HG03196 (cell line): ENCODE results near the gene RNF157.
A peak's percentile ranks its signal among the peaks of the same experiment; 100 is the strongest.

ENCODE experiments used
- ATAC-seq: cut with Tn5 transposase; IDR thresholded peaks from one replicate; pipeline ENCODE4 v1.9.1; 2021; ENCODE audit not compliant: unreplicated experiment

Gene RNF157

DNA sequence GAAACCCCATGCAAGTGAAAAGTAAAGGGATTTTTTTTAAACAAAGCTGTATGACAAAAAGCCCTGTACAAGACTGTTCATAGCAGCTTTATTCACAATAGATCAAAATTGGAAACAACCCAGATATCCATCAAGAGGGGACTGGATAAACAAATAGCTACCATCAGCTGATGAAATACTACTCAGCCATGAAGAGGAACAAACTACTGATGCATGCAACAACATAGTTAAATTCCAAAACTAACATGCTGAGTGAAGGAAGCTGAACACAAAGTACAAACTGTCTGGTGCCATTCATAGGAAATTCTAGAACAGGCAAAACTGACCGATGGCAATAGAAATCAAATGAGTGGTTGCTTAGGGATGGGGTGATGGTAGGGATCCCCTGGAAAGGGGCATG, 114.4 kb downstream of the RNF157 start:
- no peak for ATAC-seq

DNA sequence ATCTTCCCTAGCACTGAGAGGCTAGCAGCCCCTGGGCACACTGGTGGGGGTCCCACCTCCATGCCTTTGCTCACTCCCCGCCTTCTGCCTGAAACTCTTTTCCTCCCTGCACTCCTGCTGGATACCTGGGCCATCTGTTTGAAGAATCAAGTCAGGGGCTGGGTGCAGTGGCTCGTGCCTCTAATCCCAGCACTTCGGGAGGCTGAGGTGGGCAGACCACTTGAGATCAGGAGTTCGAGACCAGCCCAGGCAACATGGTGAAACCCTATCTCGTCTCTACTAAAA, 115.0 kb downstream of the RNF157 start:
- ATAC-seq, result no peak

DNA sequence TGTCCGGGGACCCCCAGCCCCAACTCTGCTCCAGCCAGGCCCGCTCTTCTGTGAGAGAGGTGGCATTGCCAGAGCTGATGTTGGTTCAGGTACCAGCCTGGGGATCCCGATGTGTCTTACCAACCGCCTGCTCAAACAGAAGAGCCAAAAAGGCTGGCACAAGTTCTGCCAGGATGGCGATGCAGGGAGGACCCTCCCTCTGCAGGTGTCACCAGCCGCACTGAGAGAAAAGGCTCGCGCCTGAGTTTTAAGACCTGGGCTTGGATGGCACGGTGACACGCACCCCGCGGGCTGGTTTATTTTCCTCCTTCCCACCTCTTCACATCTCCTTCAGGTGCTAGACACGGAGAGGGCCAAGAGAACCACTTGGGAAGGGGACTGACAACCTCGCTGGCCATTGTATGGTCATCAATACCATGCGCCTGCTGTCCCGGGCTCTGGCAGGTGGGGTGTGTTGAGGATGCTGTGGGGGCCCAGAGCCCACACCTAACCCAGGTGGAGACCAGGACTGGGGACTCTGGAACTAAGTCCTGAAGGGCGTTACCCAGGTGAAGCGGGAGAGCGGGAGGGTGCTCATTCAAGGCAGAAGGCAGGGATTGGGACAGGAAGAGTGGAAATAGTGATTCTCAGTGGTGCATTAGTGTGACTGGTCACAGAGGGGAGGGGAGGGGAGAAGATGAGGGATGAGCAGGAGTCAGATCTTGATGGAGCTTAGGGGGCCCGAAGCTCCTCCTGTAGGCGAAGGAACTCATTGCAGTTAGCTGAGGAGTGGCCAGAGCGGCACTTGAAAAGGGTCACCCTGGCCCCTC, 115.5 kb downstream of the RNF157 start:
- no peak for ATAC-seq

DNA sequence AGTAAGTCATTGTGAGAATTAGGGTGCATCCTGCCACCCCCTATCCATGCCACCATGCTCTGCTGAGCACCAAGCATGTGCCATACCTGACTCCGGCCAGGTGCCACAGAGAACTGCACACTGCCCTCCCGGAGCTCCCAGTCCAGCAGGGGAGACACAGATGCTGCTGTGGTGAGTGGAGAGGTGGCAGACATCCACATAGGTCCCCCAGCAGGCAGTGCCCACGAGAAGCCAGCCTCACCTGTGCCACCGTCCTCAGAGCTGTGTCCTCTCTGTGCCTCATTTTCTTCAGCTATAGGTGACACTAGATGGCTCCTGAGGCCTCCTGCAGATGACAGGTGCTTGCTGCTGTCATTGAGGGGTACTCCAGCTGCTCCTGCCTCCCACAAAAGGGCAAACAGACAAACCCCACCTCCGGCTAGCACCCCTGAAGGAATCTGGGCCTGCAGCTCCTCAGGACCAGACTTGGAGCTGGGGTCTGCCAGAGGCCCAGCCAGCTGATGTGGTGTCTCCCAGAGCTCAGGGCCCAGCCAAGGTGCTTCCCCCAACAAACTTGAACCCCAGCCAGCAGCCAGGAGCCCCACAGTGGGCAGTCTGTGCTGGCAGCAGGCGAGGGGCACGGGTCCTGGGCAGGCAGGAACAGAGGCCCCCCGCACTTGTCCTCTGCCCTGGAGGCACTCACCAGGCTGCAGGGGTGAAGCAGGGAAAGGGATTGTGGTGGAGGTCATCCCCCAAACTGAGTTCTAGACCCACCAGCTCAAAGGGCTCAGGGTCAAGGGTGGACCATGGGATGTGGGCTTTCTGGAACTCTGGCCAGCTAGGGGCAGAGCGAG, 116.3 kb downstream of the RNF157 start:
- no peak for ATAC-seq

DNA sequence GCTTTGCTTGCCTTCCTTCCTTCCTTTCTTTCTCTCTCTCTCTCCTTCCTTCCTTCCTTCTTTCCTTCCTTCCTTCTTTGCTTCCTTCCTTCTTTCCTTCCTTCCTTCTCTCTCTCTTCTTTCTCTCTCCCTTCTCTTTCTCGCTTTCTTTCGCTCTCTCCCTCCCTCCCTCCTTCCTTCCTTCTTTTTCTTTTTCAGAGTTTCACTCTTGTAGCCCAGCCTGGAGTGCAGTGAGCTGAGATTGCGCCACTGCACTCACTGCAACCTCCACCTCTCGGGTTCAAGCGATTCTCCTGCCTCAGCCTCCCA, 117.1 kb downstream of the RNF157 start:
- no peak for ATAC-seq

DNA sequence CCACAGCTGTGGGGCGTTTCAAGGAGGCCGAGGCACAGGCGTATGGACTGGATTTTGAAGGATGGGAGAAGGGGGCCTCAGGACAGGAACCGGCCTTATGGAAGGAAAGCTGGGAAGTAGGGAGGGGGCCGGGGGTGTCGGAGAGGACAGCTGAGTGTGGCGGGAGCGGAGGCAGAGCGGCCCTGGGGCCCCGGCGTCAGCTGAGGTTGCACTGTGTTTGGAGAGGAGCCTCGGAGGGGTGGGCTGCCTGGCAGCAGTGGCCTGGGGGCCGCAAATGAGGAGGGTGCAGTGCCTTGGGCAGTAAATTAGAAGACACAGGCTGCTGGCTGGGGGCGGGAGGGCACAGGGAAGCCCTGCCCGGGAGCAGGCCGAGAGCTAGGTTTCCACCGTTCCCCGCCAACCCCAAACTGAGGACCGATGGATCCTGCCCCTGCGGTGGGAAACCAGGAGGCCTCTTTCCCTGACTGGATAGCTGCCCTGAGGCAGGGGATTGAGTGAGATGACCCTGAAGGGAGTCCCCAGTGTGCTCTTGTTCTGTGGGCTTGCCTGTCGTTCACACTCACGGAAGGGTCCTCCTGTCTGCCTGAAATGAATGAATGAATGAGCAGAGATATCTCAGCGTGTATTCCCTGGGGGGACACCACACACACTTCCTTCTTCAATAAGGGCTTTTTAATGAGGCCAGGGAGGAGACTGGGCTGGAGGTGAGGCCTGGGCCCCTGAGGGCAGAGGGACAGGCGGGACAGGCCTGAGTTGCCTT, 117.7 kb downstream of the RNF157 start:
- no peak for ATAC-seq

DNA sequence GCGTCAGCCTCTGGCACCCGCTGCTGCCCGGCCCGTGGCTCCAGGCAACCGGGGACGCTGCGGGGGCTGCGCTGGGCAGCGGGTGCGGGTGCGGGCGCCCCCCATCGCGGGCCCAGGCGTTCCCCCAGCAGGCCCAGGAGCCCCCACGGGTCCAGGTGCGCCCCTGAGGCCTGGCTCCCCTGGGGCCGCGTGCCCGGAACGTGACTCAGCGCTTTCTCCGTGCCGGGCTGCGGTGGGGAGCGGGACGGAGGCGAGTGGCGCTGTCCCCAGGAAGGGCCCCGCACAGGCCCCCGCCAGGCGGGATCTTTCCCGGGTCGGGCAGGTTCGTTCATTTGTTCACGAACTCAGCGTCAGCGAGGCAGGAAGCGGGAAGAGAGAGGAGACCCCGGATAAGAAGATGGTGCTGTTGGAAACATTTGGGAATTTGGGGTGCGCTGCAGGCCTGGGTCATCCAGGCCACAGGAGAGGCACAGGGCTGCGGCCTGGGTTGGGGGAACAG, 118.3 kb downstream of the RNF157 start:
- ATAC-seq, result no peak

DNA sequence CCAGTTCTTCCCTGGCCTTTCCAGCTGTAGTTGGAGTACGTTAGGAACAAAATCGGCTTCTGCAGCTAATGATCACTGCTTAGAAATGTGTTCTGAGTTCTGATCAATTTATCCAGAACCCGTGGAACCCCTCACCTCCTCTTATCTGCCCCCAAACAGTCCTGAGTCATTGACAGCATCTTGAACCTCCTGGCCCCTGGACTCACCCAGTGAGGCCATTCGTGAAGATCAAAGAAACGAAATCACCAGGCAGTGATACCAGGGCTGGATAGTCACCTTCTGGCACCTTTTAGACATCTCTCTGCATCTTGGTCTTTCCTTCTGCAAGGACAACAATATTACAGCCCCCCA, 119.7 kb downstream of the RNF157 start:
- no peak for ATAC-seq

DNA sequence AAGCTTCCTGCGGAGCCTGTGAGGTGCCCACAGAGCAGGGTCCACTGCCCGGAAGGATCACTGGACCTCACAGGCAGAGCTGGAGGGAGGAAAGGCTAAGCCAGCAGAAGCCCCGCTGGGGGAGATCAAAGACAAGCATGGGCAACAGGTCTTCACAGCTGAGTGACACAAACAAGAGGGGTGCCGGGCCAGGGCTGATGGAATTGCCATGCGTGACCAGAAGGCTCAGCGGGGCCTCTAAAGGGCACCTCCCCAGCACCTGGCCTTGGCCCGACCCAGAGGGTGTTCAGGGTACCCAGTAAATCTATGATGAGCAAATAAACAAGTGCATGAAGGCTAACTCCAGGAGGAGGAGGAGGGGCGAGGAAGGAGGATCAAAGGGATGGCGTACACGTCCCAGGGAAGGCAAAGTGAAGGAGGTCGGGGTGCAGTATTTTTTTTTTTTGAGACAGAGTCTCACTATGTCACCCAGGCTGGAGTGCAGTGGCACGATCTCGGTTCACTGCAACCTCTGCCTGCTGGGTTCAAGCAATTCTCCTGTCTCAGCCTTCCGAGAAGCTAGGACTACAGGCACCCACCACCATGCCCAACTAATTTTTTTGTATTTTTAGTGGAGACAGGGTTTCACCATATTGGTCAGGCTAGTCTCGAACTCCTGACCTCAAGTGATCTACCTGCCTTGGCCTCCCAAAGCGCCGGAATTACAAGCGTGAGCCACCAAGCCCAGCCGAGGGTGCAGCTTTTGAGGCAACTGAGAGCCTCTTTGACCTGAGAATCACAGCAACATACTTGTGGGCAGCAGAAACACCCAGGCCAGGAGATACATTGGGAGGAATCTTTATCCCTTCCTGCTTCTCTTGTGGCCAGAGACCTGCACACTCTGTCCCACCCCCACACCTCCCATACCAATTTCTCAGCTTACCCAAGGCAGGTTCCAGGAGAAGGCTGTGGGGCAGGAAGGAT, 120.6 kb downstream of the RNF157 start:
- no peak for ATAC-seq

DNA sequence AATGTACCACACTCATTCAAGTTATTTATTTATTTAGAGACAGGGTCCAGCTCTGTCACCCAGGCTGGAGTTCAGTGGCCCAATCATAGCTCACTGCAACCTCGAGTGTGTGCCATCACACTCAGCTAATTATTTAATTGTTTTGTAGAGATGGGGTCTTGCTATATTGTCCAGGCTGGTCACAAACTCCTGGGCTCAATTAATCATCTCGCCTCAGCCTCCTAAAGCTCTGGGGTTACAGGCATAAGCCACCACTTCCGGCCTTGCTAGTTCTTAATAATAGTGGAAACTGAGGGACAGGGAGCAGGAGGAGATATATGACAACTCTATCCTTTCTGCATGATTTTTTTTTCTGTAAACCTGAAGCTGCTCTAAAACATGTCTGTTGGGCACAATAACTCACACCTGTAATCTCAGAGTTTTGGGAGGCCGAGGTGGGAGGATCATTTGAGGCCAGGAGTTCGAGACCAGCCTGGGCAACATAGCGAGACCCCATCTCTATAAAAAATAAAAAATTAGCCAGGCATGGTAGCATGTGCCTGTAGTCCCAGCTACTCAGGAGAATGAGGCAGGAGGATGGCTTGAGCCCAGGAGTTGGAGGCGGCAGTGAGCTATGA, 125.0 kb downstream of the RNF157 start:
- ATAC-seq, result no peak

DNA sequence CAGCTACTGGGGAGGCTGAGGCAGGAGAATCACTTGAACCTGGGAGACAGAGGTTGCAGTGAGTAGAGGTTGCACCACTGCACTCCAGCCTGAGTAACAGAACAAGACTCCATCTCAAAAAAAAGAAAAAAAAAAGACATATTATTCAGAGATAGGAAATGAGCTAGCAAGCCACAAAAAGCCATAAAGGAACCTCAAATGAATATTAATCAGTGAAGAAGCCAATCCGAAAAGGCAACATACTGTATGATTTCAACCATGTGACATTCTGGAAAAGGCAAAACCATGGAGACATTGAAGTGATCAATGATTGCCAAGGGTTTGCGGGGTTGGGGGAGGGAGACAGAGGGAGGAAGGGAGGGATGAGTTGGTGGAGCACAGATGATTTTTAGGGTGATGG, 128.3 kb downstream of the RNF157 start:
- ATAC-seq, result no peak

DNA sequence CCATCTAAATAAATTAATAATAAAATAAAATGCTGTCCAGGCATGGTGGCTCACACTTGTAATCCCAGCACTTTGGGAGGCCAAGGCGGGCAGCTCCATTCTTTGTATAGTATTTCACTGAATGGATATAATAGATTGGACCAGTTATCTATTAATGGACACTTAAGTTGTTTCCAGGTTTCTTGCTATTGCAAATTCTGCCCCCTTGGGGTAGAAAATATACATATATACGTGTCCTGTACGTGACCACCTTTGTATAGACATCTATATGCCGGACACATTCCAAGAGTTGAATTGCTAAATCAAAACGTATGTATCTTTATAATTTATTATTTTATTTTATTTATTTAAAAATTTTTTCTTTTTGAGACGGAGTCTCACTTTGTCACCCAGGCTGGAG, 132.8 kb downstream of the RNF157 start:
- ATAC-seq, result no peak

DNA sequence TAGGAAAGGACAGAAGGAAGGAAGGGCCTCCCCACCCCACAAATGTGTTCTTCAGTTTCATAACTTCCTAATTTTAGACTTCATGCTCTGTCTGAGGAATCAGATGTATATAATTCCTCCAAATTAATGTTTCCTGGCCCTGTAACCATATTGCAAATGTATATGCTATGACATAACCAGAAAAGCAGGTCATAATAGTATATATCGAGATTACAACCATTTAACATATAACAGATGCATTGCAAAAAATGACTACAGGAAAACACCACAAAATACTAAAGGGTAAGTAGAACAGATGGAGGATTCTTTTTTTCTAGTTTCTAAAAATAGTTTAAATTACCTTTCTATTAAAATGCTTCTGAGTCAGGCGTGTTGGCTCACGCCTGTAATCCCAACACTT, 133.6 kb downstream of the RNF157 start:
- ATAC-seq, result no peak

DNA sequence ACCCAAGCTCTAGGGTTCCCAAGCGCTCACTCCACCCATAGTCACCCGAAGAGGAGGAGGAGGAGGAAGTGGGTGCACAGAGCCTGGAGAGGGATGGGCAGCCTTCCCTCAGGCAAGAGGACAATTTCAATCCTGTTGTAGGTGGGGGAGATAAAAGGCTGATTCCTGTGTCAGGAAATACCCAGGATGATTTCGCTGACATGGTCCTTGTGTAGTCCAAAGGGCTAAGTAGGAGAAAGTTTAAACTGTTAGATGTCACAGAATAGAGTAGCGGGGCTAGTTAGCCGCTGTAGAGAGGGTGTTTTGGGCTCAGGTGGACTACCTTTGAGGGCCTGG, 135.4 kb downstream of the RNF157 start:
- no peak for ATAC-seq

DNA sequence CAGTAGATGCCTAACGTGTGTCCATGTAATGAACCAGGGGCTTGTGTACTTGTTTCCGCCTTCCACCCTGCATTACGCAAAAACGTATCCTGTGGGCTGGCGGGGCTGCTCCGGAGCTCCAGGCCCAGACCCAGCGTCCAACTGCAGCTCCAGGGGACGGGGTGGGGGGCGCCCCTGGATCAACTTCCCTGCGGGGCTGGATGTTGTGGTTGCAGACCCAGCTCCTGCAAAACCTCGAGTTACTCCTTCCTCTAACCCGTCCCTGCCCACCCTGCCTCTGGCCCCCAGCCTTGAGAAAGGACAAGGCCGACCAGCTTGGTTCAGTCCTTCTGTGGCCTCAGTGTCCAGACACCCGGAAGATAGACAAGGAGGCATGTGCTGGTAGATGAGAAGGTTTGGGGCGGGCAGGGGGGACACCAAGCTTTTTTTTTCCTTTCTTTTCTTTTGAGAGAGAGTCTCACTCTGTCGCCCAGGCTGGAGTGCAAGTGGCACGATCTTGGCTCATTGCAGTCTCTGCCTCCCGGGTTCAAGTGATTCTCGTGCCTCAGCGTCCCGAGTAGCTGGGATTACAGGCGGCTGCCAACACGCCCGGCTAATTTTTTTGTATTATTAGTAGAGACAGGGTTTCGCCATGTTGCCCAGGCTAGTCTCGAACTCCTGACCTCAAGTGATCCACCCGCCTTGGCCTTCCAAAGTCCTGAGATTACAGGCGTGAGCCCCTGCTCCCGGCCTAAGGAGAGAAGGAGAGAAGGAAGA, 136.0 kb downstream of the RNF157 start:
- ATAC-seq, result no peak

DNA sequence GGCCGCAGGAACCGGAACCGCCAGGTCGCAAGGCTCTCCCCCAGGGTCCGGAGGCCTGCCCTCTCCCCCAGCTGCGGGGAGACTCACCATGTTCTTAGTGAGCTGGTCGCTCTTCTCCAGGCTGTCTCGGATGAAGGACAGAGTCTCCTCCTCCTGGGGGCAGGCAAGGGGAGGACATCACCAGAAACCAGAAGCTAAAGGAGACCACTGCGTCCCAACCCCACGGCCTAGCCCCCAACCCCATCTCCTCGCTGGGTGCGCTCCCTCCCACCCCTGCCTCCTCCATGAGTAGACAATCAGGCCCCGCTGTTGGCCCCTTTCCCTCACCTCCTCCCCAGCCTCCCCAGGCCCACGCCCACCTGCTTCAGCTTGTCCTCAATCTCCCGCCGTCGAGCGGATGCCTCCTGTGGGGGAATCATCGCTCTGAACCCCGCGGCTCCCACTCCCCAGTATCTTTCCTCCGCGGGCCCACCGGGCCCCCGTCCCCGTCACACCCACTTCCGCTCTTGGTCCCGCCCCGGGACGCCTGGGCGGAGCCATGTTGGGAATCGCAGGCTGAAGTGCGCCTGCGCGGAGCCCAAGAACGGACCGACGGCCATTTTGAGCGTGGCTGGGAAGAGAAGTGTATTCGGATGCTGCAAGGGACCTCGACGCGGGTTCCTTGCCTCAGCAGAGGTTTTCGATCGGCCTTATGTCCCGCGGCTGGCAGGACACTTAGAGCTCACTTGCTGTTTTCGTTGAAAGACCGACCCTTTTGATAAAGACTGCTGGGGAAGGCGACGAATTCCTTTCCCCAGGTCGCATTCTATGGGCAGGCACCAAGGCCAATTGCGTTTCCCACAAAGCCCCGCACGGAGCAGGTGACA, 136.8 kb downstream of the RNF157 start, which contains the start of gene EXOC7:
TSS of gene EXOC7 (minus strand) at position 514 of the 866 bp plus-strand sequence. CDS start at position 419, 95 bp downstream.
- peak; percentile 66 for ATAC-seq

DNA sequence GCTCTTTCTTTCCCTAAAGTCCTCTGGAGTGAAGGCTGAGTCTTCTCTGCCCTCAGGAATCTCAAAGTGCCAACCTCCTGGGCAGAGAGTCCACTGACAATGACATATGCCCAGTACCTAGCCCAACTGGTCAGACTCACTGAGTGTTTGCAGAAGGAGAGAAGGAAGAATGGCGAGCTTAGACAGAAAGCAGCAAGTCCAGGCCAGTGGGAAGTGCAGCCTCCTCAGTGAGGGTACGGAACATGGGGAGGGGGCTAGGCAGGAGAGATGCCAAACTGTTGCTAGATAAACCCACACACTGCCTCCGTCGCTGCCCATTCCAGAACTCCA, 137.4 kb downstream of the RNF157 start:
- ATAC-seq, result no peak

DNA sequence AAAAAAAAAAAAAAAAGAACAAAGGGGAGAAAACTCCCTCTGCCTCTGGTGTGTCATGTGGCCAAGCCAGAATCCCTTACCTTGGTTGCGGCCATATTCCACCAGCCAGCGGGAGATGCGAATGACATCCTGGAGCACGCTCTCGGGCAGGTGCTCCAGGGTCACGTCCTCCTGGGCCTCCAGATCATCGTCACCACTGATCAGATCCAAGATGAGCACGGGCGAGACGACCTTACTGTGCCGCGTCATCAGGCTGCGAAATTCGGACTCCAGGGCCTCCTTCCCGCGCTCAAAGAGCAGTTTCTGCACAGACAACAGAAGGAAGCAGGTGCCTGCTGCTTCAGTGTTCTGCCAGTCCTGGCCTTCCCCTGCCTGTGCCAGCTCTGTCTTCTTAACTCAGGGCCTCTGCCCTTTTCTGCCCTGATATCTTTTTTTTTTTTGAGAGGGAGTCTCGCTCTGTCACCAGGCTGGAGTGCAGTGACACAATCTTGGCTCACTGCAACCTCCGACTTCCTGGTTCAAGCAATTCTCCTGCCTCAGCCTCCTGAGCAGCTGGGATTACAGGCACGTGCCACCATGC, 142.5 kb downstream of the RNF157 start:
- ATAC-seq, result no peak
